Measurements from ENCODE around the gene RTN4RL1.
A peak's percentile ranks its signal among the peaks of the same experiment; 100 is the strongest.
"Not testable (repeated sequence)": the region's sequence is repeated elsewhere in the genome, so short reads cannot be mapped to it uniquely, and the experiment has no call there.

The RTN4RL1 gene

GRCh38 chr17:1997927-1998742 is 27.0 kb downstream of the RTN4RL1 start:
- DNase-seq = peak; percentile 82

GRCh38 chr17:1997289-1997926 is 27.7 kb downstream of the RTN4RL1 start:
- no peak for DNase-seq

- no peak for DNase-seq
These were observed 28.3 kb downstream of the RTN4RL1 start for GRCh38 chr17:1996800-1997288.

- DNase-seq = peak; percentile 74
These were observed 29.0 kb downstream of the RTN4RL1 start for GRCh38 chr17:1995907-1996799.

DNA sequence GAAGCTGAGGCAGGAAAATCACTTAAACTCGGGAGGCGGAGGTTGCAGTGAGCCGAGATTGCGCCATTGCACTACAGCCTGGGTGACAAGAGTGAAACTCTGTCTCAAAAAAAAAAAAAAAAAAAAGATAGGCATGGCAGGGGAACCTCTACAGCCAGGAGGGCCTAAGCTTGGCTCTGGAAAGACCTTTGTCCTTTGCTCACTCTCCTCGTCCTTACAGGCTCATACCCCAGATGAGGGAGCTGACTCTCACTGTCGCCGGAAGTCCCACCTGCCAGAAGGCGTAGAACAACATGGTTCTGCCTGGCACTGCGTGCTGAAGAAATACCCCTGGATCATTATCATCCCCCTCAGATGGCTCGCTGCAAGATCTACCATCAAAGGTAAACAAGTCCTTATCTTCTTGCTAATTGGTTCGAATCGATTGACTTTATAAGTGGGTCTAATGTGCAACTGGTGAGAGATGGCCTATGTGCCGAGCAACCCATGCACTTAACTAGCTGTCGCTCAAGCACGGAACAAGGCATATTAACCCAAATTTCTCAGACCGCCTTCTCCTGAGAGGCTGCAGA is 29.7 kb downstream of the RTN4RL1 start:
- peak; percentile 82 for DNase-seq

- DNase-seq = no peak
These were observed 30.4 kb downstream of the RTN4RL1 start for GRCh38 chr17:1994707-1995106.

DNA sequence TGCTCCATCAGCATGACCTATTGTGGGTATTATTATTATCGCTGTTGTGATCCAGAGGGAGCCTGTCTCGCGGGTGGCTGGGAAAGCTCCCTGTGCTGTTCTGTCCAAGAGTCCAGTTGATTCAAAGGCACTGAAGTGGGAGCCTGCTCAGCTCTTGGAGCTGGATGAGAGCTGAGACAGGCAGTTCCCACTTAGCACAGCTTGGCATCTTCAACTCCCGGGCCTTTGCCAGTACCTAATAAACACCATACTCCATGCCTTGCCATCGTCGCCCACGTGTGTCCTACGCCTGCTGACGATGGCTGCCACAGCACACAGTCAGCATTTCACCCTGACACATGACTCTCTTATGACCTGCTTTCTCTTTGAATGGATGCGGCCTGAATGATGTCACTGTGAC is 32.6 kb downstream of the RTN4RL1 start:
- no peak for DNase-seq

DNA sequence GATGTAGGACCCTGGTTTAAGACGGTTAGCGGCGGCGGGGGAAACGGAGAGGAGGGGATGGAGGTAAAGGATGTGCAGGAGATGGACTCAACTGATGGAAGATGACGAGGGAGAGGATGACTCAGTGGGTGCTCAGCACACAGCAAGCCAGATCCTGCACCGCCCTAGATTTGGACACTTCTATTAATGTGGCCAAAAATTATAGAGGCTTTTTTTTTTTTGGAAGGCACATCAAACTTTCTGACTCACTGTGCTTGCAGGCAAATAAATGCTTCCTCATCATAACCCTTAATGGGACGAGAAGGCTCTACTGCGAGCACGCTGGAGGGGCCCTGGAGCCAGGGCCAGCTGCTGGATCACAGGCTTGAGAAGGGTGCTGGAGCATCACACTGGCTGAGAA is 36.0 kb downstream of the RTN4RL1 start:
- no peak for DNase-seq

DNA sequence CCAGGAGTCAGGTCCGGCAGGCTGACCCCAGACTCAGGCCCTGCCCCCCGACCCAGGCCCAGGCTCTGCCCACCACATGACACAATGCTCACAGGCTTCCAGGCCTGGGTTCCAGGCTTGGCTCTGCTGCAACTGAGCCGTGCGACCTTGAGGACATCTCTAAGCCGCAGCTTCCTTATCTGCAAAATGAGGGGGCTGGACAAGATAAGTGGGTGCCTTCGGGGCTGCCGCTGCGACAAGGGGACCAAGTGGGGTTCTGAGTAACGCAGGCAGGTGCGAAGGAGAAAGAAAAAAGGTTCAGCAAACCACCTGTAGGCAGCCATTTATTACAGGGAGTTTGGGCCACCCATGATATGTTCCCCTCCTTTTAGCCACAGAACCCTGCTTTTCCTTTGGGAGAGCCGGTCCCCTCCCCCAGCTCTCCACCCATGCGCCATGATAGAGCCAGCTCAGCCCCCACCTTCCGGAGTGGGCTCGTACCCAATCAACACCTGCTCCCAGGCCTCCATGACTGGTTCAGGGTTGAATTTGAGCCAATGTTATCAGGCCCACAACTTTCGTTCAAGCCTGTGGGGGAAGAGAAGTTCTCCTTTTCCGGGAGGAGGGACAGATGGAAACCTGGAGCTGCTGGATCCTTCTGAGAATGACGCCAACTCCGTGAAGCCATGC is 38.2 kb downstream of the RTN4RL1 start:
- no peak for DNase-seq

DNA sequence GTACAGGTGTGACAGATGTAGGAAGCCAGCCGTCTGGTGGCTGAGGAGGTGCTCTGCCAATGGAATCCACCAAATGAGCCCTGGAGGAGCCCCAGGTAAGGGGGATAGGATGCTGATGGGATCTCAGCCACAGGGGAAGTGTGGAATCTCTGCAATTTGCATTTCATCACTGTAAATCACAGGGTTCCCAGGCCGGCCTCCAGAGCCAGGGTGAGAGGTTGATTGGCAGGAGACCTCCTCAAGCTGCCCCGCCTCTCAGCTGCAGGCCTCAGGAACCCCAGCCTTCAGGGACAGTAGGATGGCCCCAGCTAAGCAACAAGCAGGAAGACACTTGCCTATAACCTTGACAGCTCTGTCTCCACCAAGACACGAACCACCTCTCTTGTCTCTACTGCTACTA is 39.4 kb downstream of the RTN4RL1 start:
- DNase-seq = no peak

- DNase-seq = no peak
These were observed 40.0 kb downstream of the RTN4RL1 start for GRCh38 chr17:1985093-1985492.

GRCh38 chr17:1982793-1983366 is 42.3 kb downstream of the RTN4RL1 start:
- DNase-seq = not testable (repeated sequence)

DNA sequence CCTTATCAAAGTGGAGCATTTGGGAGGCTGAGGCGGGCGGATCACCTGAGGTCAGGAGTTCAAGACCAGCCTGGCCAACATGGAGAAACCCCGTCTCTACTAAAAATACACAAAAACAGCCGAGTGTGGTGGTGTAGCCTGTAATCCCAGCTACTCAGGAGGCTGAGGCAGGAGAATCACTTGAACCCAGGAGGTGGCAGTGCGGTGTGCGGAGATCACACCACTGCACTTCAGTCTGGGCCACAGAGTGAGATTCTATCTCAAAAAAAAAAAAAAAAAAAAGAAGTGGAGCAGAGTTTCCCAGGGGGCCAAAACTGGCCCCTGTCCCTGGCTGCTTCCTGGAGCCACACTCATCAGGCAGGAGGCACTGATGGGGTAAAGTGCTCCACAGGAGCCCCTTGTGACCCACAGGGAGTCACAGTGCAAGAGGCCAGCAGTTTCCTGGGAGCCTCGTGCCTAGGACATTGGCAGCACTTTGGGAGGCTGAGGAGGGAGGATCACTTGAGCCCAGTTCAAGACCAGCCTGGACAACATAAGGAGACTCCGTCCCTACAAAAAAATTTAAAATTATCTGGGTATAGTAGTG is 44.4 kb downstream of the RTN4RL1 start:
- no peak for DNase-seq

DNA sequence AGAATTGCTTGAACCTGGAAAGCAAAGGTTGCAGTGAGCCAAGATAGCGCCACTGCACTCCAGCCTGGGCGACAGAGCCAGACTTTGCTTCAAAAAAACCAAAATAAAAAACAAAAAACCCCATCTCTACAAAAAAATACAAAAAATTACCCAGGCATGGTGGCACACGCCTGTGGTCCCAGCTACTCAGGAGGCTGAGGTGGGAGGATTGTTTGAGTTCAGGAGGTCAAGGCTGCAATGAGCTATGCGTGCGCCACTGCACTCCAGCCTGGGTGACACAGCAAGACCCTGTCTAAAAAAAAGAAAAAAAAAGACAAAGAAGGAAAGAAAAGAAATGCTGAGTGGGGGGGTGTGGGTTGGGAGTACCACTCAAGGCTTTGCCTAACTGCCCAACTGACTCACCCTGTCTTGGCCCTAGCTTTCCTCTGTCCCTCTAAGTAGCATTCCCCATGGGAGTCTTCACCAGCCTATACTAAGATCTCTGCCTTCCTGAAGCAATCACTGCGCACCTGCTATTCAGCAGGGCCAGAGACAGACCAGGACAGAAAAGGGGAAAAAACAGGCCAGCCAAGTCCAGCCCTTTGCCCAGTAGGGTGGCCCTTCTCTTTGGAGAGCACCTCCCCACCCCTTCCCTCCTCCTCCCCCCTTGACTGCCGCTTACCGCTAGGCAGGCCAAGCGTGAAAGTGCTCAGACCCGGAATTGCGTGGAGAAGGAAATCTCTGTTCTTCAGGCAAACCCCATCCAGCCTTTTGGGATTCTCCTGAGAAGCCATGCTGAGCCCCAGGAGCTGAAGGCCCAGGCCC is 45.8 kb downstream of the RTN4RL1 start:
- peak; percentile 22 for DNase-seq

DNA sequence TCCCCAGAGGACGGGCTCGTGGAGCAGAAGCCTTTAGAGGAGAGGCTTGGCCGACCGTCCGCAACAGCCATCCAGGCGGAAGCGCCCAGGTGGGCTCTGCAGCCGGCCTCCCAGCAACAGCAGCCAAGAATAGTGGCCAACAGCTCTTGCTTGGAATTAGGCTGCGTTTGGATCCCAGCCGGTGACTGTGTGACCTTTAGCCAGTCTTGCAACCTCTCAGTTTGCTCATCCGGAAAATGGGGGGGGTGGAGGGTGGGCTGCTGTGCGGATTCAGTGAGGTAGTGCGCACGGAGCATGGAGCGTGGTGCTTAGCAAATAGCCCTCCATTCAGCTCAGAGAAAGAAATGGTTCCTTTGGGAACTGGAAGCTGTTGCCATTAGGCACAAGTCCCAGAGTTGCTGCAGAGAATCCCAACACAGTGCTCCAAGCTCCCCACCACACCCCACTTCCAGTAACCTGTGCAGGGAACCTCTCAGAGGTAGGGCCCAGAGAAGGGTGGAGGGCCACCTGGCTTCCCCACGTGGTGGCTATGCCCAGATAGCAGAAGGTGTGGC is 46.7 kb downstream of the RTN4RL1 start:
- no peak for DNase-seq

- peak; percentile 64 for DNase-seq
These were observed 47.3 kb downstream of the RTN4RL1 start for GRCh38 chr17:1977583-1978395.

- no peak for DNase-seq
These were observed 48.5 kb downstream of the RTN4RL1 start for GRCh38 chr17:1976683-1977064.

GRCh38 chr17:1976000-1976682 is 49.0 kb downstream of the RTN4RL1 start:
- no peak for DNase-seq

DNA sequence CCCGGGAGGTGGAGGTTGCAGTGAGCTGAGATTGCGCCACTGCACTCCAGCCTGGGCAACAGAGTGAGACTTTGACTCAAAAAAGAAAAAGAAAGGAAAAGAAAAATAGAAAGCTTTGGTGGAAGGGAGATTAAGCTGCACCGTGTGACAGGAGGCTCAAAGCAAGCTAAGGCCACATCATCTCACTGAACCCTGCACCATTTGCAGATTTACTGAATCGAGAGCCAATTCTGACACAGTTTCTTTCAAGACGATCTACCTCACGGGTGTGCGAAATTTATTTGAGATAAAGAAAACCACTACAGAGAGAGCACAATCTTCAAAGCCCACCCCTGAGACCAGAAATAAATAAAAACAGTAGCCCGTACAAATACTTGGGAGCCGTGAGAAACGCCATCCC is 49.6 kb downstream of the RTN4RL1 start:
- no peak for DNase-seq

All from NCI-H146 (cell line).